A549 (cell line): Measurements from ENCODE around the gene PDE4D.

Experiments used
- CHD4 ChIP-seq: fragments of 200-600 bp; sonication (generic); IDR thresholded peaks from 2 replicates; pipeline ENCODE4 v1.6.1; 2016; ENCODE audit warnings: antibody characterized with exemption, mild to moderate bottlenecking, borderline replicate concordance
- KDM1A ChIP-seq: fragments of 200-600 bp; sonication (generic); IDR thresholded peaks from 2 replicates; pipeline ENCODE4 v1.6.1; 2016; ENCODE audit warnings: low read depth, mild to moderate bottlenecking
- MAX ChIP-seq: IDR thresholded peaks from 2 replicates; pipeline ENCODE4 v1.6.1; 2012
- POLR2A ChIP-seq: IDR thresholded peaks from 2 replicates; pipeline ENCODE4 v1.6.1; 2012; ENCODE audit warnings: mild to moderate bottlenecking, low read length
- TF ChIP-seq, protein P1 (sequence below): fragments of >200 bp; sonication (Bioruptor Twin); formaldehyde crosslinking; IDR thresholded peaks from 3 replicates; pipeline ENCODE4 v1.5.1; 2016

- TF ChIP-seq, protein P1, sequence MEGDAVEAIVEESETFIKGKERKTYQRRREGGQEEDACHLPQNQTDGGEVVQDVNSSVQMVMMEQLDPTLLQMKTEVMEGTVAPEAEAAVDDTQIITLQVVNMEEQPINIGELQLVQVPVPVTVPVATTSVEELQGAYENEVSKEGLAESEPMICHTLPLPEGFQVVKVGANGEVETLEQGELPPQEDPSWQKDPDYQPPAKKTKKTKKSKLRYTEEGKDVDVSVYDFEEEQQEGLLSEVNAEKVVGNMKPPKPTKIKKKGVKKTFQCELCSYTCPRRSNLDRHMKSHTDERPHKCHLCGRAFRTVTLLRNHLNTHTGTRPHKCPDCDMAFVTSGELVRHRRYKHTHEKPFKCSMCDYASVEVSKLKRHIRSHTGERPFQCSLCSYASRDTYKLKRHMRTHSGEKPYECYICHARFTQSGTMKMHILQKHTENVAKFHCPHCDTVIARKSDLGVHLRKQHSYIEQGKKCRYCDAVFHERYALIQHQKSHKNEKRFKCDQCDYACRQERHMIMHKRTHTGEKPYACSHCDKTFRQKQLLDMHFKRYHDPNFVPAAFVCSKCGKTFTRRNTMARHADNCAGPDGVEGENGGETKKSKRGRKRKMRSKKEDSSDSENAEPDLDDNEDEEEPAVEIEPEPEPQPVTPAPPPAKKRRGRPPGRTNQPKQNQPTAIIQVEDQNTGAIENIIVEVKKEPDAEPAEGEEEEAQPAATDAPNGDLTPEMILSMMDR, result no peak
- TF ChIP-seq KDM1A (no peak), POLR2A (no peak), CHD4 (no peak), MAX (no peak)
Measured at GRCh38 chr5:59260200-59260599, 633.3 kb downstream of the PDE4D start.
